ENCODE measurements around the gene KCNE5.
"Not testable (repeated sequence)": the region's sequence is repeated elsewhere in the genome, so short reads cannot be mapped to it uniquely, and the experiment has no call there.

KCNE5 gene

DNA sequence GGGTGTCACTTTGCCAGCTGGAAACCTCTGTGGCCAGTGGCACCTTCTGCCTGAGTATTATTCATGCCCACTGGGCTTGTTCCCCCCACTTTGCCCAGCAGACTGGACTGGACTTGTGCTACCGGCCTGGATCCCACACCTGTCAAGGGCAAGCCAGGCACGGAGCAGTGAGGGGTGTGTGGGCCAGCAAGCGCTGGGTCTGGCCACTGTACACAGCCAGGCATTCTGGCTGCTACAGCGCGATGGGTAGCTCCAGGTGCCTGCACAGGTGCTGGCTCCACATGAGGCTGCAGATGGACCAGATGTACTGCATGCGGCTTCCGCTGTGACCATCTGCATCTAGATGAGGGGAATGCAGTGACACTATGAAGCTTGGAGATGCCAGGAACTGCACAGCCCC lies 39.5 kb downstream of the KCNE5 start:
- Histone ChIP-seq H3K4me3 (replicated peaks; ENCODE audit: insufficient read depth, low read length) (no peak overlapping the region), H3K27me3 (ENCODE audit: insufficient read depth, poor library complexity, severe bottlenecking) (no peaks in the 10 kb centered on the region), H3K27ac (replicated peaks) (no peak overlapping the region)
- TF ChIP-seq POLR2AphosphoS5 (IDR thresholded peaks at IDR 0.05; ENCODE audit: low read depth) (no peak), CTCF (IDR thresholded peaks at IDR 0.05; ENCODE audit: insufficient read depth, low read length) (no peak), SPI1 (IDR thresholded peaks at IDR 0.05; ENCODE audit: borderline replicate concordance, low read depth) (no peak), REST (IDR thresholded peaks at IDR 0.05; ENCODE audit: insufficient replicate concordance, low read depth) (no peak), GABPA (IDR thresholded peaks at IDR 0.05; ENCODE audit: low read depth) (no peak)
- no peak for DNase-seq (ENCODE audit: low read depth in 1 of 2, low spot score in 1 of 2)

DNA sequence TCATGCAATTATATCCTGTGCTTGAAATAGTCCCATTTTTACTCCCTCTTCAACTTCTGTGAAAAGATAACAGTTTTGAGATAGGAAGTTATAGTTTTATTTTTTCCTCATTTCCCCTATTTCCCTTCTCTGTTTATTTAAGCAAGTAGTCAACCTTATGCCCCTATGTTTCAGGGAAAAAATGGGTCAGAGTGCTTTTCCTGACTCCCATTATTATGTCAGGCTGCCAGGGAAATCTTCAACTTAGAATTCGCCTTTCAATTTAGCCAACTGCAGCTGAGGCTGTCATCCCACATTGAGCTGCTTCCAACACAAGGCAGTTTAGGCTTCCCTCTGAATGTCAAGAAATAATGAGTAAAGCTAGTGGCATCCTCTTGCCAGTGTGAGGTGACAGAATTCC lies 46.1 kb downstream of the KCNE5 start:
- Histone ChIP-seq H3K27me3 (ENCODE audit: insufficient read depth, poor library complexity, severe bottlenecking) (no peaks in the 10 kb centered on the region), H3K4me3 (replicated peaks; ENCODE audit: insufficient read depth, low read length) (no peak overlapping the region), H3K27ac (replicated peaks) (no peak overlapping the region)
- DNase-seq (ENCODE audit: low read depth in 1 of 2, low spot score in 1 of 2): no peak
- TF ChIP-seq SPI1 (IDR thresholded peaks at IDR 0.05; ENCODE audit: borderline replicate concordance, low read depth) (no peak), REST (IDR thresholded peaks at IDR 0.05; ENCODE audit: insufficient replicate concordance, low read depth) (no peak), GABPA (IDR thresholded peaks at IDR 0.05; ENCODE audit: low read depth) (no peak), POLR2AphosphoS5 (IDR thresholded peaks at IDR 0.05; ENCODE audit: low read depth) (no peak), CTCF (IDR thresholded peaks at IDR 0.05; ENCODE audit: insufficient read depth, low read length) (no peak)

DNA sequence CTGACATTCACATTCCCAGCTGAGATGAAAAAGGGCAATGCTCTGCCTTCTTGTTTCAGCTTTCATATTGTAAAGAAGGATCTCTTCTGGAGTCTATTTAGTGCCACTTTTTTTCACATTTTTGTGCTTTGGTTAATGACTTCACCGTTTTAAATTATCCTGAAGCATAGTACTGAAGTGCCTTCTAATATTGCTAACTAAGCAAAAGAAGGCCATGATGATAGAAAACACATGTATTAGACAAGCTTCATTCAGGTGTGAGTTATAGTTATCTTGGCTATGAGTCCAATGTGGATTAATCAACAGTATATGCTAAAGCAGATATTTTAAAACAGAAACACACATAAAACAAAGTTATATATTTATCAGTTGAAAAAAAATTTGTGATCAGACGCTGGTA lies 47.9 kb downstream of the KCNE5 start:
- DNase-seq (ENCODE audit: low read depth in 1 of 2, low spot score in 1 of 2): no peak
- Histone ChIP-seq H3K4me3 (replicated peaks; ENCODE audit: insufficient read depth, low read length) (no peak overlapping the region), H3K27me3 (ENCODE audit: insufficient read depth, poor library complexity, severe bottlenecking) (no peaks in the 10 kb centered on the region), H3K27ac (replicated peaks) (no peak overlapping the region)
- TF ChIP-seq REST (IDR thresholded peaks at IDR 0.05; ENCODE audit: insufficient replicate concordance, low read depth): no peak
- no peak for TF ChIP-seq POLR2AphosphoS5 (IDR thresholded peaks at IDR 0.05; ENCODE audit: low read depth)
- TF ChIP-seq SPI1 (IDR thresholded peaks at IDR 0.05; ENCODE audit: borderline replicate concordance, low read depth): no peak

GRCh38 chrX:109576083-109576482 lies 48.9 kb downstream of the KCNE5 start:
- H3K27me3 ChIP-seq (ENCODE audit: insufficient read depth, poor library complexity, severe bottlenecking); DNase-seq (ENCODE audit: low read depth in 1 of 2, low spot score in 1 of 2); H3K27ac ChIP-seq (replicated peaks); H3K4me3 ChIP-seq (replicated peaks; ENCODE audit: insufficient read depth, low read length): not testable (repeated sequence)

Measured in HL-60 (cell line).